B cell (primary cell): ENCODE data around the gene WDR70. TPM values are rescaled to one million over a fixed set of nuclear protein-coding genes. Genes with fewer than 3 reads are reported as not detected.

Experiments
- ATAC-seq: fragments of 200-7000 bp; cut with Tn5 transposase; one replicate; pipeline ENCODE4 v1.10.0; 2021; ENCODE audit warnings: low read depth, mild to moderate bottlenecking, moderate number of reproducible peaks, moderate library complexity
- CTCF ChIA-PET: fragments of 350-600 bp; sonication (Branson Sonifier 250); formaldehyde crosslinking; loops from one replicate; lab custom pipeline; 2021; ENCODE audit warnings: antibody characterized with exemption, inconsistent platforms; lab: Charles Lee
- POLR2A ChIA-PET: fragments of 350-600 bp; sonication (Branson Sonifier 250); formaldehyde crosslinking; loops from one replicate; lab custom pipeline; 2021; ENCODE audit warnings: antibody characterized with exemption; lab: Charles Lee
- DNase-seq: peaks from one replicate; pipeline ENCODE4 v3.0.0; 2013
- H2AFZ ChIP-seq: 2 replicates; pipeline ENCODE4 v1.6.1; 2012; ENCODE audit warnings: mild to moderate bottlenecking, low read depth, low read length; ENCODE audit not compliant: insufficient read depth, poor library complexity, severe bottlenecking
- H3K27ac ChIP-seq, 2 donors: 1 replicate in 1 of 2; 2 replicates in 1 of 2; pipeline ENCODE4 v1.5.1; 2012 to 2013; ENCODE audit warnings: low read length in 2 of 2, mild to moderate bottlenecking in 2 of 2, moderate library complexity in 1 of 2
- H3K27me3 ChIP-seq, 4 experiments: fragments of 200-600 bp in 1 of 4; sonication (generic) in 1 of 4; replicated peaks in 1 of 4; 1 replicate in 2 of 4; 2 replicates in 2 of 4; pipeline versions ENCODE4 v1.6.1 to v1.7.0; 2013 to 2016; ENCODE audit warnings: low read length in 3 of 4, mild to moderate bottlenecking in 2 of 4, mixed read lengths in 1 of 4, moderate library complexity in 1 of 4; ENCODE audit not compliant: insufficient read depth in 4 of 4, control insufficient read depth in 3 of 4; ENCODE audit errors: control extremely low read depth in 1 of 4
- H3K36me3 ChIP-seq, 2 experiments: replicated peaks in 1 of 2; 1 replicate in 1 of 2; 2 replicates in 1 of 2; pipeline versions ENCODE4 v1.6.1 to v1.7.1; 2013; ENCODE audit warnings: low read length in 1 of 2; ENCODE audit not compliant: insufficient read depth in 2 of 2, control insufficient read depth in 1 of 2; ENCODE audit errors: control extremely low read depth in 1 of 2, extremely low read depth in 1 of 2
- H3K4me1 ChIP-seq, 2 donors: fragments of 200-600 bp in 1 of 2; sonication (generic) in 1 of 2; 1 replicate in 1 of 2; 2 replicates in 1 of 2; pipeline versions ENCODE4 v1.5.1 to v1.6.1; 2013 to 2017; ENCODE audit warnings: low read length in 2 of 2; ENCODE audit not compliant: control insufficient read depth in 2 of 2, insufficient read depth in 2 of 2
- H3K4me2 ChIP-seq: replicated peaks from 2 replicates; pipeline ENCODE3; 2012; ENCODE audit warnings: mild to moderate bottlenecking, low read depth, low read length; ENCODE audit not compliant: poor library complexity, severe bottlenecking
- H3K4me3 ChIP-seq, 5 experiments: fragments of 200-600 bp in 1 of 5; sonication (generic) in 1 of 5; 1 replicate in 3 of 5; 2 replicates in 2 of 5; pipeline versions ENCODE4 v1.5.1 to v1.7.0; 2011 to 2016; ENCODE audit warnings: low read length in 4 of 5, mild to moderate bottlenecking in 4 of 5, low read depth in 2 of 5, control low read depth in 1 of 5, moderate library complexity in 1 of 5; ENCODE audit not compliant: insufficient read depth in 1 of 5; ENCODE audit errors: control extremely low read depth in 1 of 5, extremely low read depth in 1 of 5
- H3K79me2 ChIP-seq: fragments of 200-600 bp; sonication (generic); one replicate; pipeline ENCODE4 v1.6.0; 2016; ENCODE audit warnings: low read length; ENCODE audit not compliant: control insufficient read depth, insufficient read depth
- H3K9ac ChIP-seq: fragments of 200-600 bp; sonication (generic); 2 replicates; pipeline ENCODE4 v1.6.1; 2017; ENCODE audit warnings: mild to moderate bottlenecking, low read length, moderate library complexity
- H3K9me3 ChIP-seq, 3 donors: one replicate each; pipeline versions ENCODE4 v1.6.1 to v1.7.1; 2013; ENCODE audit warnings: low read length in 2 of 3; ENCODE audit not compliant: control insufficient read depth in 2 of 3, insufficient read depth in 1 of 3; ENCODE audit errors: control extremely low read depth in 1 of 3
- H4K20me1 ChIP-seq: 2 replicates; pipeline ENCODE4 v1.6.0; 2012; ENCODE audit warnings: mild to moderate bottlenecking, low read length; ENCODE audit not compliant: insufficient read depth, control insufficient read depth, poor library complexity, severe bottlenecking
- H3K27ac Mint-ChIP-seq: one replicate; pipeline ENCODE4 v1.8.0; 2021; ENCODE audit warnings: mixed read lengths
- H3K27me3 Mint-ChIP-seq: one replicate; pipeline ENCODE4 v1.8.0; 2021; ENCODE audit warnings: mixed read lengths
- H3K4me1 Mint-ChIP-seq: one replicate; pipeline ENCODE4 v1.8.0; 2021; ENCODE audit warnings: mixed read lengths
- H3K4me3 Mint-ChIP-seq: one replicate; pipeline ENCODE4 v1.8.0; 2021; ENCODE audit warnings: mixed read lengths
- H3K9me3 Mint-ChIP-seq: one replicate; pipeline ENCODE4 v1.8.0; 2022; ENCODE audit warnings: mixed read lengths; ENCODE audit not compliant: insufficient read depth
- CTCF ChIP-seq: fragments of 200-600 bp; IDR thresholded peaks from one replicate; pipeline ENCODE4 v1.8.0; 2022; ENCODE audit warnings: antibody characterized with exemption, mild to moderate bottlenecking
- EZH2 ChIP-seq: IDR thresholded peaks from 2 replicates; pipeline ENCODE4 v1.6.1; 2012; ENCODE audit warnings: borderline replicate concordance, low read depth, mild to moderate bottlenecking, moderate library complexity, low read length; ENCODE audit not compliant: insufficient read depth, poor library complexity, severe bottlenecking
- WGBS: methylation state at CpG from one replicate; pipeline ENCODE4 v1.1.5; 2013; ENCODE audit warnings: missing lambda C conversion rate; ENCODE audit not compliant: insufficient coverage; 5-methylcytosine and 5-hydroxymethylcytosine counted together
- intact Hi-C: fragments of 100-400 bp; cut with micrococcal nuclease; formaldehyde crosslinking; loops from one replicate; pipeline ENCODE4 v1.10.0; 2022
- polyA plus RNA-seq: library from polyadenylated mRNA; depleted of rRNA; stranded (reverse); fragments of >200 nt; gene quantifications from 2 replicates; pipeline ENCODE4 v1.2.3, GENCODE V29; 2012
- small RNA-seq: library from RNA; depleted of rRNA; stranded (forward); fragments of <200 nt; gene quantifications from one replicate; pipeline ENCODE3, GENCODE V24; 2012; ENCODE audit warnings: low replicate concordance, low read depth; ENCODE audit not compliant: insufficient read length
- total RNA-seq, 2 donors: library from RNA; stranded (reverse); fragments of 120-200 nt in 1 of 2; gene quantifications; 1 replicate in 1 of 2; 2 replicates in 1 of 2; pipeline versions ENCODE4 v1.2.3 to v1.2.4, GENCODE V29; 2013 to 2022

The WDR70 gene
- total and polyA plus RNA-seq, 2 donors (not counting 1 experiment from before 2014, with no cell fraction given), result 12.8 to 46.8 TPM

- no peak overlapping the region for H3K27ac Mint-ChIP-seq
- Histone ChIP-seq H3K27me3 (peaks cover 0 to 3% (median 0%) of the 10 kb centered on the region in 4 experiments), H3K4me1 (no peaks in the 10 kb centered on the region), H4K20me1 (no peaks in the 10 kb centered on the region), H3K36me3 (no peaks in the 10 kb centered on the region), H2AFZ (no peak overlapping the region), H3K27ac (no peak overlapping the region), H3K9me3 (peaks cover 0 to 4% (median 0%) of the 10 kb centered on the region in 3 donors), H3K4me3 (no peak overlapping the region), H3K9ac (no peak overlapping the region), H3K79me2 (no peaks in the 10 kb centered on the region), H3K4me2 (no peak overlapping the region)
- WGBS, result 100% methylated on average over 1 of the region's 2 CpGs
- H3K4me3 Mint-ChIP-seq, result no peak overlapping the region
- TF ChIP-seq CTCF, result no peak
- CTCF ChIA-PET, result no interaction called here
- POLR2A ChIA-PET, result no interaction called here
- intact Hi-C loops, result no loop called here
- ATAC-seq, result no peak
- H3K9me3 Mint-ChIP-seq, result peaks cover 3% of the 10 kb centered on the region
- no peak for DNase-seq
- peaks cover 4% of the 10 kb centered on the region for H3K27me3 Mint-ChIP-seq
- H3K4me1 Mint-ChIP-seq, result no peaks in the 10 kb centered on the region
These were observed 420.8 kb downstream of the WDR70 start for GRCh38 chr5:37799865-37800421.

- Histone ChIP-seq H3K4me3 (no peak overlapping the region), H3K4me2 (no peak overlapping the region), H2AFZ (no peak overlapping the region), H3K4me1 (no peaks in the 10 kb centered on the region), H3K9me3 (no peaks in the 10 kb centered on the region), H3K79me2 (no peaks in the 10 kb centered on the region), H3K36me3 (no peaks in the 10 kb centered on the region), H3K9ac (no peak overlapping the region), H3K27ac (no peak overlapping the region), H3K27me3 (peaks cover 0 to 3% (median 0%) of the 10 kb centered on the region in 4 experiments), H4K20me1 (no peaks in the 10 kb centered on the region)
- Mint-ChIP-seq H3K27ac (no peak overlapping the region), H3K27me3 (peaks cover 4% of the 10 kb centered on the region), H3K4me1 (no peaks in the 10 kb centered on the region), H3K9me3 (peaks cover 3% of the 10 kb centered on the region), H3K4me3 (no peak overlapping the region)
- no peak for ATAC-seq
- ChIA-PET POLR2A (no interaction called here), CTCF (no interaction called here)
- intact Hi-C loops, result no loop called here
- TF ChIP-seq EZH2 (no peak), CTCF (no peak)
- no peak for DNase-seq
- WGBS, result 95% methylated on average over 2 of the region's 2 CpGs
These were observed 422.4 kb downstream of the WDR70 start for GRCh38 chr5:37801521-37801920.

Small RNA genes lying within 50 kb of the gene (small RNA-seq; reads per million reads assigned to genes)
- gene RNU6-1190P (not detected), gene RNU6-484P (not detected)

Other genes starting within 250 kb of the WDR70 start
- gene CPLANE1, start 129.9 kb upstream of the WDR70 start, total RNA-seq, result 17.9 and 21.1 TPM in 2 replicates
- gene CPLANE1, start 129.9 kb upstream of the WDR70 start, polyA plus RNA-seq, result 1.8 and 1.9 TPM in 2 replicates
- 33.8 and 34.1 TPM in 2 replicates for gene NUP155, start 8.2 kb upstream of the WDR70 start, total RNA-seq
- 6.0 and 8.3 TPM in 2 replicates for gene NUP155, start 8.2 kb upstream of the WDR70 start, polyA plus RNA-seq